ENCODE data around the gene CLCN7. TPM values are rescaled to one million over a fixed set of nuclear protein-coding genes. Genes with fewer than 3 reads are reported as not detected.

CLCN7 gene
- total RNA-seq, 2 donors from 2014 or later = 27.2 to 115 TPM

DNA sequence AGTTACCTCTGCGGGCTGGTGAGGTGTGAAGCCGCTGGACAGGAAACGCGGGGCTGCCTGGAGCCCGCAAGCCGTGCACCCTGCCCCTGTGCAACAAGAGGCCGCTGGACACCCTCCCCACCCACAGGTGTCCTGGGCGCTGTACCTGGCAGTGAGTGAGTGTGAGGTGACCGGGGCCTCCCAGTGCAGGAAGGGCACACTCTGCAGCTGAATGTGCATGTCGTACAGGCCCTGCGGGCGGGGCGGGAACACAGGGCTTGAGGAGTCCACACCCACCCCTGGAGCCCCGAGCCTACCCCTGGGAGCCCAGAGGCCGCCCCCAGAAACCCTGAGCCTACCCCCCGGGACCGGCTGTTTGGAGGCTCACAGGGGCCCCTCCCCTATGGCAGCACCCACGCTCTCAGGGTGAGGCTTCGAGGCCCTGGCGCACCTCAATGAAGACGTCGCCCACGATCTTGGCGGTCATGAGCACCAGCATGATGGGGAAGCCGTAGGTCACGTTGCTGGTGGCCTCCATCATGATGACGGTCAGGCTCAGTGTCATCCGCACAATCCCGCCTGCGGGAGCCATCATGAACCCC, 26.2 kb downstream of the CLCN7 start:
- DNase-seq = no peak

GRCh38 chr16:1447965-1448364, 26.9 kb downstream of the CLCN7 start:
- 91 to 98% methylated on average over 7 to 11 of the region's 11 CpGs for WGBS, 2 donors
- peaks cover 0 to 9% of the 10 kb centered on the region in 2 donors for H3K36me3 ChIP-seq (replicated peaks in 1 of 2; ENCODE audit: insufficient read depth in 1 of 2, low read depth in 2 of 2)
- H3K27me3 ChIP-seq = no peaks in the 10 kb centered on the region
- H3K9me3 ChIP-seq = no peaks in the 10 kb centered on the region
- intact Hi-C loops (cut with DNase I) = no loop called here
- TF ChIP-seq, protein P1, sequence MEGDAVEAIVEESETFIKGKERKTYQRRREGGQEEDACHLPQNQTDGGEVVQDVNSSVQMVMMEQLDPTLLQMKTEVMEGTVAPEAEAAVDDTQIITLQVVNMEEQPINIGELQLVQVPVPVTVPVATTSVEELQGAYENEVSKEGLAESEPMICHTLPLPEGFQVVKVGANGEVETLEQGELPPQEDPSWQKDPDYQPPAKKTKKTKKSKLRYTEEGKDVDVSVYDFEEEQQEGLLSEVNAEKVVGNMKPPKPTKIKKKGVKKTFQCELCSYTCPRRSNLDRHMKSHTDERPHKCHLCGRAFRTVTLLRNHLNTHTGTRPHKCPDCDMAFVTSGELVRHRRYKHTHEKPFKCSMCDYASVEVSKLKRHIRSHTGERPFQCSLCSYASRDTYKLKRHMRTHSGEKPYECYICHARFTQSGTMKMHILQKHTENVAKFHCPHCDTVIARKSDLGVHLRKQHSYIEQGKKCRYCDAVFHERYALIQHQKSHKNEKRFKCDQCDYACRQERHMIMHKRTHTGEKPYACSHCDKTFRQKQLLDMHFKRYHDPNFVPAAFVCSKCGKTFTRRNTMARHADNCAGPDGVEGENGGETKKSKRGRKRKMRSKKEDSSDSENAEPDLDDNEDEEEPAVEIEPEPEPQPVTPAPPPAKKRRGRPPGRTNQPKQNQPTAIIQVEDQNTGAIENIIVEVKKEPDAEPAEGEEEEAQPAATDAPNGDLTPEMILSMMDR (IDR thresholded peaks at IDR 0.05) = no peak
- no peak for TF ChIP-seq POLR2A (IDR thresholded peaks at IDR 0.05)
- H3K4me1 ChIP-seq = no peaks in the 10 kb centered on the region
- H3K4me3 ChIP-seq = no peak overlapping the region
- ATAC-seq (no peak), DNase-seq (no peak)
- H3K27ac ChIP-seq = no peak overlapping the region

More for the DNA sequence above, 26.2 kb downstream of the CLCN7 start:
- H3K27ac ChIP-seq = no peak overlapping the region
- no peaks in the 10 kb centered on the region for H3K27me3 ChIP-seq
- no peaks in the 10 kb centered on the region for H3K4me1 ChIP-seq
- no peak for ATAC-seq
- no peaks in the 10 kb centered on the region for H3K9me3 ChIP-seq
- peaks cover 0 to 10% of the 10 kb centered on the region in 2 donors for H3K36me3 ChIP-seq (replicated peaks in 1 of 2; ENCODE audit: insufficient read depth in 1 of 2, low read depth in 2 of 2)
- intact Hi-C loops (cut with DNase I) = no loop called here
- no peak overlapping the region for H3K4me3 ChIP-seq
- TF ChIP-seq POLR2A (IDR thresholded peaks at IDR 0.05) = no peak
- TF ChIP-seq, protein P1 (IDR thresholded peaks at IDR 0.05) = no peak
- WGBS, 2 donors = 90 to 100% methylated on average over 1 to 24 of the region's 30 CpGs

DNA sequence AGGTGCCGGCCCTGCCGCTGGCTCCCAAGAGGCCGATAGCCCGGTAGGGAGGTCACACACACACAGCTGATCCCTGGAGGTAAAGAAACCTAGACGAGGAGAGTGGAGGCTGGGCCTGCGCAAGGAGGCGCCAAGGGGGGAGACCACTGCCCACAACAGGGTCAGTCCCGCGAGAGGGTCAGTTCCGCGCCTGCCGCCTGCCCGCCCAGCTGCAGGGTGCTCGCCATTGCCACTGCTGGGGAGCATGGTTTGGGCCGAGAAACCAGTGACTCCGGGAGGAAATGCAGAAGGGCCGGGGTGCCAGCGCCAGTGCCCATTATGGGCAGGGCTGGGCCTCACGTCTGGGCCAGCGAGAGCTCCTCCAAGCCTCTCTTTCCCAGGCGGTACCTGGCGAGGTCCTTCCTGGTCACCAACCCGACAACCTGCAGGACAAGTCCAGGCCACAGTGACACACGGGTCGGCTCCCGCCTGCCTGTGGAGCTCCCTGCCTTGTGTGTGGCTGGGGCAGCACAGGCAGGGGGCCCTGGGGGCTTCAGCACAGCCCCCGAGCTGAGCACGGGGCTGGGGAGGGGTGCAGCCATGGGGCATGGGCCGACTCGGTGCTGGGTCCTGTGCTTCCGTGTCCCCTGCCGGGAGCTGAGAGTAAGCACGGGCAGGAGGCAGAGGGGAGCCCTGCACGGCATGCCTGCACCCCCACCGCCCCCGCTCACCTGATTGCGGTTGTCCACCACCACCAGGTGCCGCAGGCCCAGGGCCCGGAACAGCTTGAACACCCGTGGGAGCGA, 28.3 kb downstream of the CLCN7 start:
- Histone ChIP-seq H3K4me3 (no peak overlapping the region), H3K36me3 (replicated peaks in 1 of 2; ENCODE audit: insufficient read depth in 1 of 2, low read depth in 2 of 2) (peaks cover 0 to 9% of the 10 kb centered on the region in 2 donors), H3K27me3 (no peaks in the 10 kb centered on the region), H3K4me1 (no peaks in the 10 kb centered on the region), H3K27ac (no peak overlapping the region), H3K9me3 (no peaks in the 10 kb centered on the region)
- DNase-seq (no peak), ATAC-seq (no peak)
- 93 to 95% methylated on average over 23 to 24 of the region's 41 CpGs for WGBS, 2 donors
- TF ChIP-seq, protein P1 (IDR thresholded peaks at IDR 0.05) = no peak
- no peak for TF ChIP-seq POLR2A (IDR thresholded peaks at IDR 0.05)
- intact Hi-C loops (cut with DNase I) = no loop called here

GRCh38 chr16:1445518-1446203, 29.2 kb downstream of the CLCN7 start:
- Histone ChIP-seq H3K27me3 (no peaks in the 10 kb centered on the region), H3K9me3 (no peaks in the 10 kb centered on the region), H3K4me3 (no peak overlapping the region), H3K4me1 (no peaks in the 10 kb centered on the region), H3K27ac (no peak overlapping the region), H3K36me3 (replicated peaks in 1 of 2; ENCODE audit: insufficient read depth in 1 of 2, low read depth in 2 of 2) (peaks cover 0 to 6% of the 10 kb centered on the region in 2 donors)
- DNase-seq (no peak), ATAC-seq (no peak)
- intact Hi-C loops (cut with DNase I) = no loop called here
- TF ChIP-seq, protein P1 (IDR thresholded peaks at IDR 0.05) = no peak
- no peak for TF ChIP-seq POLR2A (IDR thresholded peaks at IDR 0.05)
- WGBS, 2 donors = 85 to 100% methylated on average over 1 to 23 of the region's 25 CpGs

Measured in body of pancreas (tissue), 4 donors.